GM18861 (cell line): Measurements from ENCODE around the gene PROZ.

ENCODE experiments used
- ATAC-seq: cut with Tn5 transposase; IDR thresholded peaks from one replicate; pipeline ENCODE4 v1.9.1; 2021; ENCODE audit not compliant: unreplicated experiment

The PROZ gene

DNA sequence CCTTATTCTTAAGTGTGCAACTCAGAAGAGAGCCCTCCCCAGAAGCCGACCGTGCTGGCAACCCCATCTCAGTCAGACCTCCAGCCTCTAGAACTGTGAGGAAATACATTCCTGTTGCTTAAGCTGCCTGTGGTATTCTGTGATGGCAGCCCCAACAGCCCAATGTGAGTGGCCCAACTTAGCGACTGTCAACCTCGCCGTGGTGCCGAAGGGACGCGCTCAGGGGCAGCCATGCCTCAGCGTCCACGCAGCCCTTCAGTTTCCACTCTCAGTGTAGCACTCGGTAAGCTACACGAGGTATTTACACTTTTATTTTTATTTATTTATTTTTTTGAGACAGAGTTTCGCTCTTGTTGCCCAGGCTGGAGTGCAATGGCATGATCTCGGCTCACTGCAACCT is 18.4 kb downstream of the PROZ start:
- no peak for ATAC-seq

- no peak for ATAC-seq
Observed at GRCh38 chr13:113178070-113178895, 19.8 kb downstream of the PROZ start.

- ATAC-seq: no peak
Observed at GRCh38 chr13:113178896-113179167, 20.4 kb downstream of the PROZ start.

DNA sequence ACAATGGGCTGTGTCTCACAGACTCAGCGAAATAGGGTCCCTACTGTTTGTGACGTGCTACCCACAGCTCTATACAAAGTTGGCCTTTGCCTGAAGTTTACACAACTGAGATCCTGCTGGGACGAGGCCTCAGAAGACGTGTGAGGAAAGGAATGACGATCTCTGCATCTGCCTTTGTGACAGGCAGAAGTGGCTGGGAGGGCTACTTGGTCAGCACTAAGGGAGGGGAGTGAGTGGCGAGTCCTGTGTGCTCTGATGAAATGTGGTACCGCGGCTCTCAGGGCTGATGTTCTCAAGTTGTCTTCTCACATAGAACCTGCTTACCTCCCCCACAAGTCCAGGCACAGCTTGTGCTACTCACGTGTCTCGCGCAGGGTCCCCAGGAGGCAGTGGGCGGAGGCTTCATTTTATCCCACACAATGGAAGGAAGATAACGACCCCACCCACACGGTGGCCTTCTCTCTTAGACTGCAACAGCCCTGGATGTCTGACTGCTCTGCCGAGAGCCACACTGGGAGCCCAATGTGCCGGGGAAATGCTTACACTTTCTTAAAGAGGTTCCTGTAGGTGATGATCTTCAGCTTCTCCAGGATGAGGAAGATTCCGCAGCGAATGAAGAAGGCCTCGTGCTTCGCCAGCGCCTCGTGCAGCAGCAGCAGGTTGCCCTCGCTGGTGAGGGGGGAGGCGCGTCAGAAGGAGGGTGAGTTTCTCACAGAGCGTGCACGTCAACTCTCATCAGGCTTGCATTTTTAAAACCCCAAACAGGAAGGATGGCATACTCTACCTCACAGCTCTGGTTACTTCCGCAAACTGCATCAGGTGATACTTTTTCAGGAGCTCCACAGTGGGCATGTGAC is 21.2 kb downstream of the PROZ start:
- no peak for ATAC-seq

GRCh38 chr13:113182046-113182445 is 23.6 kb downstream of the PROZ start:
- no peak for ATAC-seq

- no peak for ATAC-seq
Observed at GRCh38 chr13:113183450-113184129, 25.1 kb downstream of the PROZ start.

DNA sequence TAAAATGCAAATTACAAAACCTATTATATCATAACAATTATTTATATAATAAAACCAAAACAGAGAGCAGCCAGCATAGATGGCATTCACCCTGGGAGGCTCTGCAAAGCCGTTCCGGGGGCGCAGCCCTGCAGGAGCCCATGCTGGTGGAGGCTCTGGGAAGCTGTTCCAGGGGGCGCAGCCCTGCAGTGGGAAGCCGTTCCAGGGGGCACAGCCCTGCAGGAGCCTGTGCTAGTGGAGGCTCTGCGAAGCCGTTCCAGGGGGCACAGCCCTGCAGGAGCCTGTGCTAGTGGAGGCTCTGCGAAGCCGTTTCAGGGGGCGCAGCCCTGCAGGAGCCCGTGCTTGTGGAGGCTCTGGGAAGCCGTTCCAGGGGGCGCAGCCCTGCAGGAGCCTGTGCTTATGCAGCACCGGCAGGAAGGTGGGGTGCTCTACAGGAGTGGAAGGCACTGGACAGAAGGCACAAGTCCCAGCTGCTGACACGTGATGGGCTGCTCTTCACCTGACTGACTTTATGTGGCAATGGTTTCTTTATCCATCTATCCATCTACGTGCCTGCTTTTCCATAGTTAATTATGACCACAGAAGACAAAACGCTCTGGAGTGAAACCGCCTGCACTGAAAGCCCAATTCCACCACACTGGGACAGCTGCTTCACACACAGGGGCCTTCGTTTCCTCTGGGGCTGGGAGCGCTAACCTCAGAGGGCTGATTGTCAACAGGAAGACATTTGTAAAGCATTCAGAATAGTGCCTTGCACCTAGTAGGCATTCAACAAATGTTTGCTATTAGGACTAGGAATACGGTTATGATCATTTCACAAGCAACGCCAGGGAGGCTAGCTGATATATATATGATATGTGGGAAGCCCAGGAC is 26.4 kb downstream of the PROZ start:
- no peak for ATAC-seq

DNA sequence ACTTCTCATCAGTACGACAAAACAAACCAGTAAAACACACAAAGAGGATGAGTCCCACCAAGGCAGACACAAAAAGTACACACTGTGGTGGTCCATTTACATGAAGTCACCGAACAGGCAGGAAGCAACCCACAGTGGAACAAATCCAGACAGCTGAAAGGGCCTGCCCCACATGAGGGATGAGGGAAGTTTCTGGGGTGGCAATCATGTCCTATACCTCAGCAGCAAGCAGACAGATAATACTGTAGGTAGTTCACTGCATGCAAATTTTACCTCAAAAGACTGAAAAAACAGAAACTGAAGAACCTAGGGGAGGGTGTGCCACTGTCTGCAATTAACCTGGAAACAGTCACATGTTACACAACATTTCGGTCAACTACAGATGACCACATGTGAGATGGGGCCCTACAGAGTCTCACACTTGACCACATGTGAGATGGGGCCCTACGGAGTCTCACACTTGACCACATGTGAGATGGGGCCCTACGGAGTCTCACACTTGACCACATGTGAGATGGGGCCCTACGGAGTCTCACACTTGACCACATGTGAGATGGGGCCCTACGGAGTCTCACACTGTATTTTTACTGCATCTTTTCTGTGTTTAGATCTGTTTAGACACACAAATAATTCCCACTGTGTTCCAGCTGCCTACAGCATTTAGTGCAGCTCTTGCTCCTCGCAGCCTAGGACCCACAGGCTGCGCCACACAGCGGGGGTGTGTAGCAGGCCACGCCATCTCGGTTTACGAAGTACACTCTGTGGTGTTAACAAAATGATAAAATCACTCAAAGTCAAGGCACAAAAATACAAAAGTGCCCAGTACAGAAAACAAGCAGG is 27.8 kb downstream of the PROZ start:
- peak; percentile 72 for ATAC-seq

- ATAC-seq: no peak
Observed at GRCh38 chr13:113187263-113187669, 28.8 kb downstream of the PROZ start.

DNA sequence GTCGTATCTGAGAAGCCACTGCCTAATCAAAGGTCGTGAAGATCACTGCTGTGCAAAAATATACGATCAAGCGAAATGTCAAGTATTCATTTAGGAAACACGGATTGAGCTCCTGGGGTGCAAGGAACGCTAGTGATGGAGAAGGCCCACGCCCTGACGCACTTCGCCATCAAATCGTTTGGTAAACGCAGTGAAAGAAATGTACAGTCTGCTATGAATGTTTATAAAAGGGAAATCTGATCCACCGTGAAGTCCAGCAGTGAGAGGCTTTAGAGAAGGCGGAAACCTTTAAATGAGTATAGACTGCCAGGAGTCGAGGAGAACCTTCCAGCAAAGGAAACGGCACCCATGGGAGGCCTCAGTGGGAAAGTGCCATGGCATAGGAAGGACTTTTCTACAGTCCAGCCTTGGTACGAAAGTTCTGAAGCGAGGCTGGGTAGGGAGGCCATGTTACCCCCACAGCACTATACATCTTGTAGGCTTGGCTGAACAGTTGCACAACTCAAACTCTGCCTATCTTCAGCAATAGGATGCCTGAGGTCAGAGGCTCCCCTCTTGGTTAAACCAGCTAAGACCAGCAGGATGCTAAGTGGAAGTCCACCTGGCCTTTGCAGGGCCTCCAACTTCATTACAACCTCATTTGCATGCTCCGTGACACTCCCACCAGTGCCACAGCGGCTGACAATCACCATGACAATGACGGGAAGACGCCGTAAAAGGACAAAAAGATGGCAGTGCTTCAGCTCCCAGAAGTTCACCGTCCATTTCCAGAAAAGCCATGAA is 29.6 kb downstream of the PROZ start:
- no peak for ATAC-seq

GRCh38 chr13:113190181-113190580 is 31.7 kb downstream of the PROZ start:
- no peak for ATAC-seq

GRCh38 chr13:113192279-113192678 is 33.8 kb downstream of the PROZ start:
- no peak for ATAC-seq

DNA sequence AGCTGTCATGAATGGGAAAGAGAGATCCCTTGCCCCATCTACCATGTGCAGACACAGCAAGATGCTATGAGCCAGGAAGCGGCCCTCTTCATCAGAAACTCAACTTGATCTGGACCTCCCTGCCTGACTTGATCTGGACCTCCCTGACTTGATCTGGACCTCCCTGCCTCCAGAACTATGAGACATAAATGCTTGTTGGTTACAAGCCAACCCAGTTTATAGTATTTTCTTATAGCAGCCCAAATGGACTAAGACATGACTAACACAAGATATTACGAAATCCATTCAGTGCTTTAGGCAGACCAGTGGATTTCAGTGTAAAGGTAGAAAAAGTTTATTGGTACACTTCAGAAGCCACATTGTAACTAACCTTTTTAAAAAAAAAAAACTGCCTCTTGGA is 34.5 kb downstream of the PROZ start:
- ATAC-seq: no peak

GRCh38 chr13:113195360-113195759 is 36.9 kb downstream of the PROZ start:
- no peak for ATAC-seq

- no peak for ATAC-seq
Observed at GRCh38 chr13:113196970-113197737, 38.7 kb downstream of the PROZ start.

GRCh38 chr13:113201815-113202214 is 43.4 kb downstream of the PROZ start:
- no peak for ATAC-seq

DNA sequence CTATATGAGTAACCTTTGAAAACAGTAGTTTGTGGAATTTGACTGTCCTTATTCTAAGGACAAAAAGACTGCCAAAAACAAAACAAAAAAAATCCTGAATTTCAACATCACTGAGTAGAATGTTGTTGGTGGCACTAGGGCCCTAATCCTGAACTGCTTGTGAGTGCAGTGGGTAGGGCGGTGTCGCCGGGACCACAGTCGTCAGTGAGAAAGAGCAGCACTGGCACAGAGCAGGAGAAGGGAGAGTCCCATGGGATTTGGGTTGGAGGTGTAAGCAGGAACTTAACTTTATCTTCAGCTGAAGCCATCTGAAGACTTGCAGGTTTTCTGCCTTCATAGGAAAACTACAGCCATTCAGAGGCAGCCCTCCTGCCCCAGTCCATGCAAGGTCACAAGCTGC is 44.5 kb downstream of the PROZ start:
- ATAC-seq: no peak
